ENCODE data around the gene ITGA3.
A peak's percentile ranks its signal among the peaks of the same experiment; 100 is the strongest.

ITGA3 gene

GRCh38 chr17:50055426-50056216 is at the start of gene ITGA3:
ITGA3 (plus strand) TSS chr17:50056110; CDS start chr17:50056440, 330 bp downstream.
- Histone ChIP-seq H2AFZ (peak within 1 kb of the TSS; percentile 99), H3K9ac (peak within 1 kb of the TSS; percentile 51), H3K27me3 (ENCODE audit: control insufficient read depth, insufficient read depth, low read length) (no peaks in the 10 kb centered on the region), H3K79me2 (no peaks in the 10 kb centered on the region), H3K9me3 (ENCODE audit: control insufficient read depth, low read length) (no peaks in the 10 kb centered on the region), H3K4me2 (ENCODE audit: low read length) (peak within 1 kb of the TSS; percentile 87), H3K36me3 (ENCODE audit: control insufficient read depth, insufficient read depth, low read length) (no peaks in the 10 kb centered on the region), H3K4me3 (ENCODE audit: low read depth, low read length) (peak within 1 kb of the TSS; percentile 77), H3K27ac (peak within 1 kb of the TSS; percentile 95), H3K4me1 (peaks cover 19% of the 10 kb centered on the region)
- TF ChIP-seq CTCF (IDR thresholded peaks at IDR 0.05): no peak

GRCh38 chr17:50009282-50009681 is 46.6 kb upstream of the ITGA3 start:
- TF ChIP-seq CTCF (IDR thresholded peaks at IDR 0.05): no peak
- H3K79me2 ChIP-seq: no peaks in the 10 kb centered on the region
- no peak overlapping the region for H3K4me2 ChIP-seq (ENCODE audit: low read length)
- H3K9me3 ChIP-seq (ENCODE audit: control insufficient read depth, low read length): no peaks in the 10 kb centered on the region
- H3K4me1 ChIP-seq: no peaks in the 10 kb centered on the region
- H3K9ac ChIP-seq: no peak overlapping the region
- H3K27me3 ChIP-seq (ENCODE audit: control insufficient read depth, insufficient read depth, low read length): no peaks in the 10 kb centered on the region
- no peak overlapping the region for H3K27ac ChIP-seq
- no peaks in the 10 kb centered on the region for H3K36me3 ChIP-seq (ENCODE audit: control insufficient read depth, insufficient read depth, low read length)
- no peak overlapping the region for H3K4me3 ChIP-seq (ENCODE audit: low read depth, low read length)
- no peak overlapping the region for H2AFZ ChIP-seq

DNA sequence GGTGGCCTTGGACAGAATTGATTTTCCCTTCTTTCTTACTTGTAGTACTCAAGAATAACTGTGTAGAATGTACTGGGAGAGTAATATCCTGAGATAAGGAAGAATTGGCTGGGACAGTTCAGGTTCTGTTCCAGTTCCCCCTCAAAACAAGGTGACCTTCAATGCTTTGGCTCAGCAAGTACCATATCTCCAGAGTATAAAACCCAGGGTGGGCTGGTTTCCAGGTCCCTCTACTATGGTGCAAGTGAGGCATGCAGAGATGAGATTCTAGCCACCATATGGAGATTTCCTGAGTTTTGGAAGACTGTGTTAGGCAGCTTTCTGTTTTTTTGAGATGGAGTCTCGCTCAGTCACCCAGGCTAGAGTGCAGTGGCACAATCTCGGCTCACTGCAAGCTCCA is 42.8 kb upstream of the ITGA3 start:
- no peak overlapping the region for H3K9ac ChIP-seq
- H3K36me3 ChIP-seq (ENCODE audit: control insufficient read depth, insufficient read depth, low read length): no peaks in the 10 kb centered on the region
- no peaks in the 10 kb centered on the region for H3K4me1 ChIP-seq
- no peaks in the 10 kb centered on the region for H3K9me3 ChIP-seq (ENCODE audit: control insufficient read depth, low read length)
- H3K4me2 ChIP-seq (ENCODE audit: low read length): no peak overlapping the region
- TF ChIP-seq CTCF (IDR thresholded peaks at IDR 0.05): no peak
- no peak overlapping the region for H3K4me3 ChIP-seq (ENCODE audit: low read depth, low read length)
- no peak overlapping the region for H3K27ac ChIP-seq
- no peaks in the 10 kb centered on the region for H3K79me2 ChIP-seq
- no peaks in the 10 kb centered on the region for H3K27me3 ChIP-seq (ENCODE audit: control insufficient read depth, insufficient read depth, low read length)
- H2AFZ ChIP-seq: no peak overlapping the region

DNA sequence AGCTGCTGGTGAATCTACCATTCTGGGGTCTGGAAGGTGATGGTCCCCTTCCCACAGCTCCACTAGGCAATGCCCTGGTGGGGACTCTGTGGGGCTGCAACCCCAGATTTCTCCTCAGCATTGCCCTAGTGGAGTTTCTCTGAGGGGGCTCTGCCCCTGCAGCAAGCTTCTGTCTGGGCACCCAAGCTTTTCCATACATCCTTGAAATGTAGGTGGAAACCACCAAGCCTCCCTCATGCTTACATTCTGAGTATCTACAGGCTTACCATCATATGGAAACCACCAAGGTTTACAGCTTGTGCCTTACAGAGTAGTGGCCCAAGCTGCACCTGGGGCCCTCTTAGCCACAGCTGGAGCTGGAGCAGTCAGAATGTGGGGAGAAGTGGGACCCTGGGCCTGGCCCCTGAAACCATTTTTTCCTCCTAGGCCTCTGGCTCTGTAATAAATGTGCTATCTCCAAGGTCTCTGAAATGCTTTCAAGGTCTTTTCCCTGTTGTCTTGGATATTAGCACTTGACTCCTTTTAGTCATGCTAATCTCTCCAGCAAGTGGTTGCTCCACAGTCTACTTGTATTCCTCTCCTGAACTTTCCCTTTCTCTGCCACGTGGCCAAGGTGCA is 41.3 kb upstream of the ITGA3 start:
- Histone ChIP-seq H3K4me1 (no peaks in the 10 kb centered on the region), H2AFZ (no peak overlapping the region), H3K79me2 (no peaks in the 10 kb centered on the region), H3K36me3 (ENCODE audit: control insufficient read depth, insufficient read depth, low read length) (no peaks in the 10 kb centered on the region), H3K27me3 (ENCODE audit: control insufficient read depth, insufficient read depth, low read length) (no peaks in the 10 kb centered on the region), H3K4me2 (ENCODE audit: low read length) (no peak overlapping the region), H3K9ac (no peak overlapping the region), H3K4me3 (ENCODE audit: low read depth, low read length) (no peak overlapping the region), H3K9me3 (ENCODE audit: control insufficient read depth, low read length) (no peaks in the 10 kb centered on the region), H3K27ac (no peak overlapping the region)
- TF ChIP-seq CTCF (IDR thresholded peaks at IDR 0.05): no peak

All from parathyroid adenoma (tissue), 2 donors.